Loucy (cell line): ENCODE data around the gene TPGS1.

ENCODE experiments used
- EZH2phosphoT487 ChIP-seq: fragments of 200-600 bp; IDR thresholded peaks from 2 replicates; pipeline ENCODE4 v1.6.1; 2018; ENCODE audit warnings: antibody characterized with exemption, mild to moderate bottlenecking, moderate library complexity, borderline replicate concordance
- TF ChIP-seq, protein P1 (sequence below): fragments of 200-600 bp; sonication (generic); conservative IDR thresholded peaks from 2 replicates; pipeline ENCODE4 v1.5.1; 2014; ENCODE audit warnings: mild to moderate bottlenecking, antibody characterized with exemption, low read length

- TF ChIP-seq EZH2phosphoT487 = no peak
- TF ChIP-seq, protein P1, sequence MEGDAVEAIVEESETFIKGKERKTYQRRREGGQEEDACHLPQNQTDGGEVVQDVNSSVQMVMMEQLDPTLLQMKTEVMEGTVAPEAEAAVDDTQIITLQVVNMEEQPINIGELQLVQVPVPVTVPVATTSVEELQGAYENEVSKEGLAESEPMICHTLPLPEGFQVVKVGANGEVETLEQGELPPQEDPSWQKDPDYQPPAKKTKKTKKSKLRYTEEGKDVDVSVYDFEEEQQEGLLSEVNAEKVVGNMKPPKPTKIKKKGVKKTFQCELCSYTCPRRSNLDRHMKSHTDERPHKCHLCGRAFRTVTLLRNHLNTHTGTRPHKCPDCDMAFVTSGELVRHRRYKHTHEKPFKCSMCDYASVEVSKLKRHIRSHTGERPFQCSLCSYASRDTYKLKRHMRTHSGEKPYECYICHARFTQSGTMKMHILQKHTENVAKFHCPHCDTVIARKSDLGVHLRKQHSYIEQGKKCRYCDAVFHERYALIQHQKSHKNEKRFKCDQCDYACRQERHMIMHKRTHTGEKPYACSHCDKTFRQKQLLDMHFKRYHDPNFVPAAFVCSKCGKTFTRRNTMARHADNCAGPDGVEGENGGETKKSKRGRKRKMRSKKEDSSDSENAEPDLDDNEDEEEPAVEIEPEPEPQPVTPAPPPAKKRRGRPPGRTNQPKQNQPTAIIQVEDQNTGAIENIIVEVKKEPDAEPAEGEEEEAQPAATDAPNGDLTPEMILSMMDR = no peak
Observed at GRCh38 chr19:498977-499623, 8.2 kb upstream of the TPGS1 start.
